HG02870 (cell line): ENCODE measurements around the gene KLHDC8B.
"Not testable (repeated sequence)": the region's sequence is repeated elsewhere in the genome, so short reads cannot be mapped to it uniquely, and the experiment has no call there.

ENCODE experiments used
- ATAC-seq: cut with Tn5 transposase; IDR thresholded peaks from one replicate; pipeline ENCODE4 v1.9.1; 2021; ENCODE audit warnings: mild to moderate bottlenecking, moderate library complexity; ENCODE audit not compliant: unreplicated experiment

KLHDC8B gene

DNA sequence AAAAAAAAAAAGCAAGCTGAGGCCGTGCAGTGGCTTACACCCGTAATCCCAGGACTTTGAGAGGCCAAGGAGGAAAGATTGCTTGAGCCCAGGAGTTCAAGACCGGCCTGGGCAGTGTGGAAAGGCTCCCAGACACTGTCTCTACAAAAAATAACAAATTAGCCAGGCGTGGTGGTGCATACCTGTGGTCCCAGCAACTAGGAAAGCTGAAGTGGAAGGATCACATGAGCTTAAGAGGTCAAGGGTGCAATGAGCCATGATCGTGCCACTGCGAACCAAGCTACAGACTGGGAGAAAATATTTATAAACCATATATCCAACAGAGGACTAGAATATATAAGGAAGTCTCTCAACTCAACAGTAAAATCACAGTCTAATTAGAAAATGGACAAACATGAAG, 10.0 kb downstream of the KLHDC8B start:
- no peak for ATAC-seq

DNA sequence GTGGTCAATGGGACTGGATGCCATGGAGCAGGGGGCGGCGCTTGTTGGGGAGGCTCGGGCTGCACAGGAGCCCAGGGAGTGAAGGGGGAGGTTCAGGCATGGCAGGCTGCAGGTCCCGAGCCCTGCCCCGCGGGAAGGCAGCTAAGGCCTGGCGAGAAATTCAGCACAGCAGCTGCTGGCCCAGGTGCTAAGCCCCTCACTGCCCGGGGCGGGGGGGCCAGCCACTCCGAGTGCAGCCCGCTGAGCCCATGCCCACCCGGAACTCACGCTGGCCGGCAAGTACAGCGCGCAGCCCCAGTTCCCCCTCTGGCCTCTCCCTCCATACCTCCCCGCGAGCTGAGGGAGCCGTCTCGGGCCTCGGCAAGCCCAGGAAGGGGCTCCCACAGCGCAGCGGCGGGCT, 11.3 kb downstream of the KLHDC8B start:
- no peak for ATAC-seq

DNA sequence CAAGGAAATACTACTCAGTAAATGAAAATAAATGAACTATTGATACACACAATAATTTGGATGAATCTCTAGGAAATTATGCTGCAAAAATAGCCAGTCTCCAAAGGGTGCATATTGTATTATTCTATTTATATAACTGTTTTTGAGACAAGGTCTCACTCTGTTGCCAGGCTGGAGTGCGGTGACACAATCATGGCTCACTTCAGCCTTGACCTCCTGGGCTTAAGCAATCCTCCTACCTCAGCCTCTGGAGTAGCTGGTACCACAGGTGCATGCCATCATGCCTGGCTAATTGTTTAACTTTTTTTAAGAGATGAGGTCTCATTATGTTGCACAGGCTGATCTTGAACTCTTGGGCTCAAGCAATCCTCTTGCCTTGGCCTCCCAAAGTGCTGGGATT, 12.5 kb downstream of the KLHDC8B start:
- no peak for ATAC-seq

DNA sequence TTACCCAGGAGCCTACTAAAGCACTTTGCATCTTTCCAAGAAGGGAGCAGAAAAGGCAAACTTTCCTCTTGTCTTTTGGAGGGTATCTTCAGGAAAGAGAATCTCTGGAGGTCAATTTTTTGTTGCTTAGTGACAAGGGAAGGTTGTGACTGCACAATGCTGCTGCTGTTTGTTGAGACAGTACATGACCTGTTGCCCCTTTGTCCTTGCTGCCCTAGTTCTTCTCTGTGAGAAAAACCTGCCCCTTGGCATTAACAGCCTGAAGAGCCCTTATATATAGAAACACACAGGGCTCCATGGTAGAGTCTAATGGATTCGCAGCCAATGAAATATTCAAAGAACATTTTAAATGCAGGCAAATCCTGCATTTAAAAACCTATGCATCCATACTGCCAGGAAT, 20.3 kb downstream of the KLHDC8B start:
- ATAC-seq, result no peak

DNA sequence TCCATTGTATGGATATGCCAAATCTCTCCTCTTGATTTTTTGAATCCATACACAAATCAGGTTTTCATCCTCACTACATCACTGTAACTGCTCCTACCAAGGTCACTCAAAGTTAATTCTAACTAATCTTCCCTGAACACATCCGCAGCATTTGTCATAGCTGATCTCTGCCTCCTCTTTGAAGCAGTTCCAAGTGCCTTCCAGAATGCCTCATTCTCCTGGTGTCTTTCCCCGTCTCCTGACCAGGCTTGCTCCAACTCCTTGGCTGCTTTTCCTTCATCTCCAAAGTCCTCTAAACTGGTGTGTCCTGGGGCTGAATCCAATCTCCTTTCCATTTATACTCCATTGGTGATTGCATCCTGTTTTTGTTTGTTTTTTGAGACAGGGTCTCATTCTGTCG, 26.8 kb downstream of the KLHDC8B start:
- ATAC-seq, result no peak

DNA sequence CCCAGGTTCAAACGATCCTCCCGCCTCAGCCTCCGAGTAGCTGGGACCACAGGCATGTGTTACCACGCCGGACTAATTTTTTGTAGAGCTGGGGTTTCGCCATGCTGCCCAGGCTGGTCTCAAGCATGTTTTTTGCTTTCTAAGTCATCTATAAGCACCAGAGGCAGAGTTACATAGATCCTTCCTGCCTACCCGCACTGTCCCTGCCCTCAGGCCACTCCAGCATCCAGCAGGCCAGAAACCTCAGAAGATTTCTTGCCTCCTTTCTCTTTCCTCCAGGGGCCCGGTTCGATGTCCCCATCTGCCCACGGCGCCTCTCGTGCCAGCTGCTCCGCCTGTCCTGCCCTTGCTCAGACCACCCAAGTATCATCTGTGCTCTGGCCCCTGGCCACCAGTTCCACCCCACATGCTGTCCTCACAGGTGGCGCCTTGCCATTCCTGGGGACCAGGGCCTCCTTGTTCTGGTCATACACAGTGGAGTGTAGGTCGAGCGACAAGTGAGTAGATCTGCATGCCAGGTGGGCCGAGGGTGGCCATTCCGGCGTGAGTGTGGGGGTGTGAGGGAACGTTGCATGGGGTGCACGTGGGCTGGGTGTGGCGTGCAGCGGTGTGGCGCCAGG, 27.3 kb downstream of the KLHDC8B start:
- ATAC-seq, result no peak

DNA sequence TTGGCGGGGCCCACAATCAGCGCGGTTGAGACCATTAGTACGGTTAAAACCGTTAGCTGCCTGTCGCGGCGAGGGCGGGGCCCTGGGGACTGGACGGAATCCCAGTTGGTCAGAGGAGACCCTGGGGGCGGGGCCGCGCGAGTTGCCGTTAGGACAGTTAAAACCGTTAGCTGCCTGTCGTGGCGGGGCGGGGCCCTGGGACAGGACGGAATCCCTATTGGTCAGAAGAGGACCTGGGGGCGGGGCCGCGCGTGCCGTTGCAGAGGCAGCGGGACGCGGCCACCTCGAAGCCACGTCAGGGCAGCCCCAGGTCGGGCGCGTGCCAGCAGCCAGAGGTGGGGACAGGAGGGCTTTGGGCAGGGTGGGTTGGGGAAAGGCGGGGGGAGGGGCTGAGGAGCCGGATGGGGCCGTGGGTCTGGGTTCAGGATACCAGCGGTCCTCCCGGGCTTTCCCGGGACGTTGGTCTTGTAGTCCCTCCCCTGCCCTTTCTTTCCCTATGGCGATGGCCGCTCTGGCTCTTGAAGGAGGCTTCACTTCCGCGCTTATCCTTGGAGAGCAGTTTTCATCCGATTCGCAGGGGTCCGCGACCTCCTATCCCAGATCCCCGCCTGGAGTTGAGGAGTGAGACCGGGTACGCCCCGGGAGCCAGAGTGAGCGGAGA, 28.0 kb downstream of the KLHDC8B start:
- no peak for ATAC-seq

DNA sequence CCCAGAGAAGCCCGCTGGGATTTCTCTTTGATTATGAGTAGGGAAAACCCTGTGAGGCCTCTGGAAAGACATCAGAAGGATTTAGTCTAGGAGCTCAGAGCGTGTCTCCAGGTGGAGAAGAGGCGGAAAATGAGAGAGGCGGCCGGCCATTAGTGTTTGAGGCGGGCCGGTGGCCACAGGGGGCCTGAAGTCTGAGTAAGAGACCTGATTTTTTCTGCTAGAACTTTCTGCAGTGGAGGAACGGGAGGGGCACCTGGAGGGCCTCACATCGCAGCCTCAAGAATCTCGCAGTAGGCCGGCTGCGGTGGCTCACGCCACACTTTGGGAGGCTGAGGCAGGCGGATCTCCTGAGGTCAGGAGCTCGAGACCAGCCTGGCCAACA, 28.5 kb downstream of the KLHDC8B start:
- no peak for ATAC-seq

DNA sequence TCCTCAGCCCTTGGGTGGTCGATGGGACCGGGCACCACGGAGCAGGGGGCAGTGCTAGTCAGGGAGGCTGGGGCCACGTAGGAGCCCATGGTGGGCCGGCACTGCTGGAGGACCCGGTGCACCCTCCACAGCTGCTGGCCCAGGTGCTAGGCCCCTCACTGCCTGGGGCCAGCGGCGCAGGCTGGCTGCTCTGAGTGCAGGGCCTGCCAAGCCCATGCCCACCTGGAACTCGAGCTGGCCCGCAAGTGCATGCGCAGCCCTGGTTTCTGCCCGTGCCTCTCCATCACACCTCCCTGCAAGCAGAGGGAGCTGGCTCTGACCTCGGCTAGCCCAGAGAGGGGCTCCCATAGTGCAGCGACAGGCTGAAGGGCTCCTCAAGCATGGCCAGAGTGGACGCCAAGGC, 42.1 kb downstream of the KLHDC8B start:
- ATAC-seq, result no peak

DNA sequence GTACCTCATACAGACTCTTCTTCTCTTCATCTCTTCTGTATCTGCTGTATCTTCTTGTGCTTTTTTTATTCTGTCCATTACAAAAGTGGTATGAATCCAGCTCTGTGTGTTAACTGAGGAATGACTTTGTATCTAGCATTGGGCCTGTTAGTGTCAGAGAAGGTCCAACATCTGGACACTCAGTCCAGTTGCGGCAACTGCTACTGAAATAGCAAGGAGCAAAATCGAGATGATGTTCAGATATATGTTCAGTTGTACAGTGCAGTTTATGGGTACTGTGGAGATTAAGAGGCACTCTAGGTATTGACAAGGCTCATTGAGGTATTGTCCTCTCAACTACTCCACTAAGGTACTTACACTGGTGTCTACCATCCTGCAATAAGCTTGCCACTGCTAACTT, 42.6 kb downstream of the KLHDC8B start:
- ATAC-seq, result no peak

DNA sequence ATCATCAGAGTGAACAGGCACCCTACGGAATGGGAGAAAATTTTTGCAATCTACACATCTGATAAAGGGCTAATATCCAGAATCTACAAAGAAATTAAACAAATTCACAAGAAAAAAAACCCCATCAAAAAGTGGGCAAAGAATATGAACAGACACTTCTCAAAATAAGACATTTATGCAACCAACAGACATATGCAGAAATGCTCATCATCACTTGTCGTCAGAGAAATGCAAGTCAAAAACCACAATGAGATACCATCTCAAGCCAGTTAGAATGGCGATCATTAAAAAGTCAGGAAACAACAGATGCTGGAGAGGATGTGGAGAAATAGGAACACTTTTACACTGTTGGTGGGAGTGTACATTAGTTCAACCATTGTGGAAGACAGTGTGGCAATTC, 45.3 kb downstream of the KLHDC8B start:
- not testable (repeated sequence) for ATAC-seq

DNA sequence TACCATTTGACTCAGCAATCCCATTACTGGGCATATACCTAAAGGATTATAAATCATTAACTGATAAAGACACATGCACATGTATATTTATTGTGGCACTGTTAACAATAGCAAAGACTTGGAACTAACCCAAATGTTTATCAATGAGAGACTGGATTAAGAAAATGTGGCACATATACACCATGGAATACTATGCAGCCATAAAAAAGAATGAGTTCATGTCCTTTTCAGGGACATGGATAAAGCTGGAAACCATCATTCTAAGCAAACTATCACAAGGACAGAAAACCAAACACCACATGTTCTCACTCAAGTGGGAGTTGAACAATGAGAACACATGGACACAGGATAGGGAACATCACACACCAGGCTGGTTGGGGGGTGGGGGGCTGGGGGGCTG, 45.7 kb downstream of the KLHDC8B start:
- not testable (repeated sequence) for ATAC-seq

DNA sequence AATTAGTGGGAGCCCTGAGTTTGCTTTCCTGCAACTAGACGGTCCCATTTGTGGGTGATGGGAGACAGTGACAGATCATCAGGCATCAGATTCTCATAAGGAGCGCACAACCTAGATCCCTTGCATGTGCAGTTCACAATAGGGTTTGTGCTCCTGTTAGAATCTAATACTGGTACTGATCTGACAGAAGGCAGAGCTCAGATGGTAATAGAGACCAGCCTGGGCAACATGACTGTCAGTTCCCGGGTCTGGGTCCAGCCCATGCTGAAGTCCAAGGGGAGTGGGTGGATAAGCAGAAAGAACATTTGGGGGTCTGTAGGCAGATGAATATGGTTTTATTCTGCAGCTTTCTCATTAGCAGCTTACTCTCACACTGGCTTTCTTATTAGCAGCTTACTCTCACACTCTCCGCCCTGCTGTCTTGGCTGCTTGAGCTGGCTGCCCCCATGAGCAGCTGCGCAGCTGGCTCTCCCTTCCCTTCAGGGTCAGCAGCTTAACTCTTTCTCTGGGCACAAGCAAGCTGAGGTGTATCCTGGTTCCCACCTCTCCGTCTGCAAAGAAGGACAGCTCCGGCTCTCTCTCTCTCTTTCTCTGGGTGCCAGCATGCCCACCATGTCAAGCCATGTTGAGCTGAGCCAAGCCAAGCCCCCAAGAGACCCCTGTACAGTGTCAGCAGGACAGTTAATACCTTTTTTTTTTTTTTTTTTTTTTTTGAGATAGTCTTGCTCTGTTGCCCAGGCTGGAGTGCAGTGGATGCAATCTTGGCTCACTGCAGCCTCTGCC, 46.5 kb downstream of the KLHDC8B start:
- ATAC-seq, result no peak

DNA sequence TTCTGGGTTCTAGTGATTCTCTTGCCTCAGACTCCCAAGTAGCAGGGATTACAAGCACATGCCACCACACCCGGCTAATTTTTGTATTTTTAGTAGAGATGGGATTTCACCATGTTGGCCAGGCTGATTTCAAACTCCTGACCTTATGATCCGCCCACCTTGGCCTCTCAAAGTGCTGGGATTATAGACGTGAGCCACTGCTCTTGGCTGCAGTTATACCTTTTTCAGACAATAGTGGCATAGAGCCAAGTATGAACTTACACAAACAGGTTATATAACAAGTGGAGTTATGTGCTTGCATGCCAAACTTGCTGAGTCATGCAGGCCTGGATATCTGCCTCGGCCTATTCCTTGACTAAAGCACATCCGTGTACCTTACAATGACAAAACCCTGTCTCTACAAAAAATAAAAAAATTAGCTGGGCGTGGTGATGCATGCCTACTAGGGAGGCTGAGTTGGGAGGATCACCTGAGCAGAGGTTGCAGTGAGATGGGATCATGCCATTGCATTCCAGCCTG, 47.1 kb downstream of the KLHDC8B start:
- ATAC-seq, result not testable (repeated sequence)

DNA sequence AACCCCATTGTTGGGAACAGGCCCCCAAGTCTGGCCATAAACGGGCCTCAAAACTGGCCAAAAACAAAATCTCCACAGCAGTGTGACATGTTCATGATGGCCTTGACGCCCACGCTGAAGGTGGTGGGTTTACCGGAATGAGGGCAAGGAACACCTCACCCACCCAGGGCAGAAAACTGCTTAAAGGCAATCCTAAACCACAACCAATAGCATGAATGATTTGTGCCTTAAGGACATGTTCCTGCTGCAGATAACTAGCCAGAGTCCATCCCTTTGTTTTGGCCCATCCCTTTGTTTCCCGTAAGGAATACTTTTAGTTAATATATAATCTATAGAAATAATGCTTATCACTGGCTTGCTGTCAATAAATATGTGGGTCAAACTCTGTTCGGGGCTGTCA, 47.7 kb downstream of the KLHDC8B start:
- no peak for ATAC-seq

DNA sequence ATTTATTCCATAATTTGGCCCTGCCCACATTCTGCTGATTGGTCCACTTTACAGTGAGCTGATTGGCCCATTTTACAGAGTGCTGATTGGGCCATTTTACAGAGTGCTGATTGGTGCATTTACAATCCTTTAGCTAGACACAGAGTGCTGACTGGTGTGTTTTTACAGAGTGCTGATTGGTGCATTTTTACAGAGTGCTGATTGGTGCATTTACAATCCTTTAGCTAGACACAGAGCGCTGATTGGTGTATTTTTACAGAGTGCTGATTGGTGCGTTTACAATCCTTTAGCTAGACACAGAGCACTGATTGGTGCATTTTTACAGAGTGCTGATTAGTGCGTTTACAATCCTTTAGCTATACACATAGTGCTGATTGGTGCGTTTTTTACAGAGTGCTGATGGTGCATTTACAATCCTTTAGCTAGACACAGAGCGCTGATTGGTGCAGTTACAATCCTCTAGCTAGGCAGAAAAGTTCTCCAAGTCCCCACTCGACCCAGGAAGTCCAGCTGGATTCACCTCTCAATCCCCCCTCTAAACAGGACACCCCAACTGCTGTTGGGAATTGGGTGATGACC, 49.7 kb downstream of the KLHDC8B start:
- not testable (repeated sequence) for ATAC-seq

DNA sequence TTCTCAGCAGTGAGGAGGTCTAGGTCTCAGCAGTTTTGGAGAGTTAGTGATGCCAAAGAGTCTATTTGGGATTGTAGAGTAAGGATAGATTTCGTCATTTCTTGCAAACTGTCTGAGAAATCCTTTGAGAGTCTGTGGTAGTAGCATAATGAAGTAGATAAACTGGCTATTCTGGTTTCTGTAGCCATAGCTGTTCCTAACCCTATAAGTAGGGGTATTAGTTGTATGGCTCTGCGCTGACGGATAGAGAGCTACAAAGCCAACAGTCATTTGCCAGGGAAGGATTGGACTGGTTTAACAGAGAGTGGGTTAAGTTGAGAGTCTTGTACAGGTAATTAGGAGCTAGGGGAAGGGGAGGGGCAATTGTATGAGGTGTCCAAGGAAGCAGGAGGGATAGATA, 50.6 kb downstream of the KLHDC8B start:
- no peak for ATAC-seq
